Measurements from ENCODE around the gene SGO1.

Gene SGO1

DNA sequence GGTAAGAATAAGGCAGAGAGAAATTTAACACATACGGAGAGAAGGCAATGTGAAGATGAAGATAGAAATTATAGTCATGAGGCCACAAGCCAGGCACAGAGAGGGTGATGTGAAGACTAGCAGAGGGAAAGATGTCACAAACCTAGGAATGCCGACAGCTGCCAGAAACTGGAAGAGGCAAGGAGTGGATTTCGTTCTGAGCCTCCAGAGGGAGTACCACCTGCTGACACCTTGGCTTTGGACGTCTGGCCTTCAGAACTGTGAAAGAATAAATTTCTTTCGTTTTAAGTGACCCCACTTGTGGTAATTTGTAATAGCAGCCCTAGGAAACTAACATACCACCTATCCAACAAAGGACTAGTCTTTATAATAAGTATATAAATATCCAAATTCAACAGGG lies 5.0 kb upstream of the SGO1 start:
- no peak overlapping the region for H3K4me3 ChIP-seq (ENCODE audit: low read depth, low read length)
- CTCF ChIA-PET, result no interaction called here
- TF ChIP-seq CTCF (IDR thresholded peaks at IDR 0.05; ENCODE audit: insufficient read depth, low read length, missing control alignments), result no peak
- no peak for DNase-seq (ENCODE audit: low read depth, low spot score)
- POLR2A ChIA-PET, result no interaction called here

GRCh38 chr3:20186600-20187004 lies 596 bp upstream of the SGO1 start:
- DNase-seq (ENCODE audit: low read depth, low spot score), result no peak
- H3K4me3 ChIP-seq (ENCODE audit: low read depth, low read length), result peak overlapping the region; percentile 98
- no peak for TF ChIP-seq CTCF (IDR thresholded peaks at IDR 0.05; ENCODE audit: insufficient read depth, low read length, missing control alignments)
- CTCF ChIA-PET, result interaction anchor here (0.8 to 2.1 kb wide), 4 partner anchors 9 to 301 kb away, joined by 3 to 5 read pairs (median 3); no protein-coding TSS in a partner anchor
- POLR2A ChIA-PET, result interaction anchor here (0.7 to 1.0 kb wide), 2 partner anchors 15 to 321 kb away, joined by 3 read pairs; no protein-coding TSS in a partner anchor

- POLR2A ChIA-PET, result no interaction called here
- no peak for TF ChIP-seq CTCF (IDR thresholded peaks at IDR 0.05; ENCODE audit: insufficient read depth, low read length, missing control alignments)
- H3K4me3 ChIP-seq (ENCODE audit: low read depth, low read length), result peak overlapping the region; percentile 98
- no peak for DNase-seq (ENCODE audit: low read depth, low spot score)
- CTCF ChIA-PET, result no interaction called here
Measured at GRCh38 chr3:20185331-20185678, 701 bp downstream of the SGO1 start.

- DNase-seq (ENCODE audit: low read depth, low spot score), result no peak
- H3K4me3 ChIP-seq (ENCODE audit: low read depth, low read length), result no peak overlapping the region
- TF ChIP-seq CTCF (IDR thresholded peaks at IDR 0.05; ENCODE audit: insufficient read depth, low read length, missing control alignments), result no peak
- POLR2A ChIA-PET, result no interaction called here
- CTCF ChIA-PET, result no interaction called here
Measured at GRCh38 chr3:20182206-20182605, 3.8 kb downstream of the SGO1 start.

DNA sequence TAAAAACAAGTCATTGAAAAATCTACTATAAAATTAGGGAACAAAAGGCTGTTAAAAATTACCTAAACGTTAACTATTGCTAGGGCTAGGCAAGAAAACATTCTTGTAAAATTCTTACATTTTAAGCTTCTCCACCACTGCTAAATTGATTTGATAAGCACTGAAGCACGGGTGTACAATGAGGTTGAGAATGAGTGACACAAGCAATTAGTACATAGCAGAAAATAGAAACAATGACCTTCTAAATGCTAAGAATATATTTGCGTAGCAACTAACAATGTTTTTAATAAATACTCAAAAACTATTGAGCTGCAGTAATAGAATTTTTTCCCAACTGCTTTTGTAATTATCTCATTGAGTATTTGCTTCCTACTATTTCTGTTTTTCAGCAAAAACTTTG lies 4.7 kb downstream of the SGO1 start:
- CTCF ChIA-PET, result no interaction called here
- POLR2A ChIA-PET, result no interaction called here
- no peak overlapping the region for H3K4me3 ChIP-seq (ENCODE audit: low read depth, low read length)
- no peak for DNase-seq (ENCODE audit: low read depth, low spot score)
- no peak for TF ChIP-seq CTCF (IDR thresholded peaks at IDR 0.05; ENCODE audit: insufficient read depth, low read length, missing control alignments)

- no peak for DNase-seq (ENCODE audit: low read depth, low spot score)
- no peak overlapping the region for H3K4me3 ChIP-seq (ENCODE audit: low read depth, low read length)
- POLR2A ChIA-PET, result no interaction called here
- CTCF ChIA-PET, result no interaction called here
- TF ChIP-seq CTCF (IDR thresholded peaks at IDR 0.05; ENCODE audit: insufficient read depth, low read length, missing control alignments), result no peak
Measured at GRCh38 chr3:20173844-20174410, 12.1 kb downstream of the SGO1 start.

Data from AG04449 (cell line).